ENCODE results near the gene MAOA.

Gene MAOA

GRCh38 chrX:43627147-43627546, 29.0 kb upstream of the MAOA start:
- H3K4me3 ChIP-seq (ENCODE audit: insufficient read depth, low read length, poor library complexity, severe bottlenecking) = no peak overlapping the region
- no peaks in the 10 kb centered on the region for H4K20me1 ChIP-seq (ENCODE audit: low read depth, low read length)
- no peaks in the 10 kb centered on the region for H3K36me3 ChIP-seq (ENCODE audit: low read length)
- TF ChIP-seq EZH2phosphoT487 (conservative IDR thresholded peaks at IDR 0.05; ENCODE audit: low read length) (no peak), CTCF (IDR thresholded peaks at IDR 0.05; ENCODE audit: insufficient read depth, low read length, poor library complexity, severe bottlenecking) (no peak)
- no peak overlapping the region for H3K4me2 ChIP-seq (ENCODE audit: low read depth, low read length, poor library complexity, severe bottlenecking)
- no peaks in the 10 kb centered on the region for H3K27me3 ChIP-seq (ENCODE audit: low read length)
- no peaks in the 10 kb centered on the region for H3K9me3 ChIP-seq (ENCODE audit: insufficient read depth, low read length)
- H3K9ac ChIP-seq (ENCODE audit: low read length) = no peak overlapping the region
- no peak overlapping the region for H2AFZ ChIP-seq (ENCODE audit: low read depth, low read length, severe bottlenecking)
- H3K79me2 ChIP-seq (ENCODE audit: insufficient read depth, low read length) = no peaks in the 10 kb centered on the region
- H3K9me2 ChIP-seq (replicated peaks; ENCODE audit: insufficient read depth, low read length) = no peaks in the 10 kb centered on the region
- no peaks in the 10 kb centered on the region for H3F3A ChIP-seq (ENCODE audit: insufficient read depth)
- H3K27ac ChIP-seq (ENCODE audit: low read depth, low read length) = no peak overlapping the region

GRCh38 chrX:43627669-43628068, 28.4 kb upstream of the MAOA start:
- Histone ChIP-seq H4K20me1 (ENCODE audit: low read depth, low read length) (no peaks in the 10 kb centered on the region), H3K36me3 (ENCODE audit: low read length) (no peaks in the 10 kb centered on the region), H3K79me2 (ENCODE audit: insufficient read depth, low read length) (no peaks in the 10 kb centered on the region), H2AFZ (ENCODE audit: low read depth, low read length, severe bottlenecking) (no peak overlapping the region), H3K9me2 (replicated peaks; ENCODE audit: insufficient read depth, low read length) (no peaks in the 10 kb centered on the region), H3K9me3 (ENCODE audit: insufficient read depth, low read length) (no peaks in the 10 kb centered on the region), H3K27me3 (ENCODE audit: low read length) (no peaks in the 10 kb centered on the region), H3K4me2 (ENCODE audit: low read depth, low read length, poor library complexity, severe bottlenecking) (no peak overlapping the region), H3K27ac (ENCODE audit: low read depth, low read length) (no peak overlapping the region), H3K4me3 (ENCODE audit: insufficient read depth, low read length, poor library complexity, severe bottlenecking) (no peak overlapping the region), H3F3A (ENCODE audit: insufficient read depth) (no peaks in the 10 kb centered on the region), H3K9ac (ENCODE audit: low read length) (no peak overlapping the region)
- TF ChIP-seq CTCF (IDR thresholded peaks at IDR 0.05; ENCODE audit: insufficient read depth, low read length, poor library complexity, severe bottlenecking) (no peak), EZH2phosphoT487 (conservative IDR thresholded peaks at IDR 0.05; ENCODE audit: low read length) (no peak)

- Histone ChIP-seq H3K4me3 (ENCODE audit: insufficient read depth, low read length, poor library complexity, severe bottlenecking) (no peak overlapping the region), H2AFZ (ENCODE audit: low read depth, low read length, severe bottlenecking) (no peak overlapping the region), H3K9me2 (replicated peaks; ENCODE audit: insufficient read depth, low read length) (no peaks in the 10 kb centered on the region), H3K36me3 (ENCODE audit: low read length) (no peaks in the 10 kb centered on the region), H3F3A (ENCODE audit: insufficient read depth) (no peaks in the 10 kb centered on the region), H3K9me3 (ENCODE audit: insufficient read depth, low read length) (no peaks in the 10 kb centered on the region), H3K27me3 (ENCODE audit: low read length) (no peaks in the 10 kb centered on the region), H3K9ac (ENCODE audit: low read length) (no peak overlapping the region), H3K27ac (ENCODE audit: low read depth, low read length) (no peak overlapping the region), H3K4me2 (ENCODE audit: low read depth, low read length, poor library complexity, severe bottlenecking) (no peak overlapping the region), H4K20me1 (ENCODE audit: low read depth, low read length) (no peaks in the 10 kb centered on the region), H3K79me2 (ENCODE audit: insufficient read depth, low read length) (no peaks in the 10 kb centered on the region)
- TF ChIP-seq EZH2phosphoT487 (conservative IDR thresholded peaks at IDR 0.05; ENCODE audit: low read length) (no peak), CTCF (IDR thresholded peaks at IDR 0.05; ENCODE audit: insufficient read depth, low read length, poor library complexity, severe bottlenecking) (no peak)
Observed at GRCh38 chrX:43629229-43629628, 26.9 kb upstream of the MAOA start.

GRCh38 chrX:43631841-43632240, 24.3 kb upstream of the MAOA start:
- H3K9me3 ChIP-seq (ENCODE audit: insufficient read depth, low read length) = no peaks in the 10 kb centered on the region
- H4K20me1 ChIP-seq (ENCODE audit: low read depth, low read length) = no peaks in the 10 kb centered on the region
- H3K79me2 ChIP-seq (ENCODE audit: insufficient read depth, low read length) = no peaks in the 10 kb centered on the region
- H3K4me2 ChIP-seq (ENCODE audit: low read depth, low read length, poor library complexity, severe bottlenecking) = no peak overlapping the region
- no peaks in the 10 kb centered on the region for H3K27me3 ChIP-seq (ENCODE audit: low read length)
- TF ChIP-seq CTCF (IDR thresholded peaks at IDR 0.05; ENCODE audit: insufficient read depth, low read length, poor library complexity, severe bottlenecking) (no peak), EZH2phosphoT487 (conservative IDR thresholded peaks at IDR 0.05; ENCODE audit: low read length) (no peak)
- no peak overlapping the region for H3K9ac ChIP-seq (ENCODE audit: low read length)
- no peaks in the 10 kb centered on the region for H3F3A ChIP-seq (ENCODE audit: insufficient read depth)
- H3K36me3 ChIP-seq (ENCODE audit: low read length) = no peaks in the 10 kb centered on the region
- no peak overlapping the region for H3K27ac ChIP-seq (ENCODE audit: low read depth, low read length)
- H3K9me2 ChIP-seq (replicated peaks; ENCODE audit: insufficient read depth, low read length) = no peaks in the 10 kb centered on the region
- no peak overlapping the region for H3K4me3 ChIP-seq (ENCODE audit: insufficient read depth, low read length, poor library complexity, severe bottlenecking)
- H2AFZ ChIP-seq (ENCODE audit: low read depth, low read length, severe bottlenecking) = no peak overlapping the region
